NCI-H1436 treated with DMSO at 0.1 percent for 48 hours (cell line): ENCODE data around the gene TTC31.

ENCODE experiments used
- DNase-seq: peaks from one replicate; lab custom pipeline; 2025; lab: John Stamatoyannopoulos, UW

Gene TTC31

DNA sequence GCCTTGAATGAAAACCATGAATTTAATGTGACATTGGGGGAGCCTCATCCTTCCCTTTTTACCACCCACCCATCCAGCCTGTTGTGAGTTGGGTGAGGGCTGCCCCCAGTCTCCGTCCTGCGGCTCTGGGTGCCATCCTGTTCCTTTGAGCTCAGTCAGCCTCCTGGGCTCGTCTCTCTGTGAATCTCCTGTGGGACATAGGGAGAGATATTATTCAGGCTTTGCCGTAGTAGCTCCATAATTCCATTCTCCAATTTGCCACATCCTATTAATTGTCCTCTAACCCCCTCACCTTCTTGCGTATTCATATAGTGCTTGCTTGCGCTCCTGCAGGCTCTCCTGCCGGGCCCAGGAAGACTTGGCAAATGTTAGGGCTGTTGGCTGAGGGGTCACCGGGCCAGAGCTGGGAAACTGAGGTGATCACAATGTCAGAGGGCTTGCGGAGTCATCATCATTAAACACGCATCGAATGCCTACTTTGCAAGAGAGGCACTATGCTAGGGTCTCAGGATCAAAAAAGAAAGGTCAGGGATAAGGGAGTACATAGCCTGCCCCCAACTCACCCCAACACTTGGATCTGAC is 43.9 kb downstream of the TTC31 start:
- no peak for DNase-seq

DNA sequence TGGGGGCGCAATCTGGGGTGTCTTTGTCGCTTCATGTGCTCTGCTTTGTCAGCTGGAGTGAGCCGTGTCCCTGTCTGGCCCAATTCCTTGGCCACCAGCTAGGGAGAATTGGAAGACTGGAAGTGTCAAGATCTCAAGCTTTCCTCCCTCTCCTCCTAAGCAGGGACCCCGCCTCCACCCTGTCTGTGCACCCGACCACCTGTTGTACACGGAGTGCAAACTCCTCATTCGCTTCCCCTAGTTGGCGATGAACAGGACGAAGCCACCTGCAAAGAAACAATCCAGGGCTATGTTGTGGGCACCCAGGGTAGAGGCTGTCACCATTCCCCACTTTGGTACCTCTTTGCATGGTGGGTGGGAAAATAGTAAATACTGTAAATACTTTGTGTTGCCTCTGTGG is 44.9 kb downstream of the TTC31 start:
- no peak for DNase-seq

DNA sequence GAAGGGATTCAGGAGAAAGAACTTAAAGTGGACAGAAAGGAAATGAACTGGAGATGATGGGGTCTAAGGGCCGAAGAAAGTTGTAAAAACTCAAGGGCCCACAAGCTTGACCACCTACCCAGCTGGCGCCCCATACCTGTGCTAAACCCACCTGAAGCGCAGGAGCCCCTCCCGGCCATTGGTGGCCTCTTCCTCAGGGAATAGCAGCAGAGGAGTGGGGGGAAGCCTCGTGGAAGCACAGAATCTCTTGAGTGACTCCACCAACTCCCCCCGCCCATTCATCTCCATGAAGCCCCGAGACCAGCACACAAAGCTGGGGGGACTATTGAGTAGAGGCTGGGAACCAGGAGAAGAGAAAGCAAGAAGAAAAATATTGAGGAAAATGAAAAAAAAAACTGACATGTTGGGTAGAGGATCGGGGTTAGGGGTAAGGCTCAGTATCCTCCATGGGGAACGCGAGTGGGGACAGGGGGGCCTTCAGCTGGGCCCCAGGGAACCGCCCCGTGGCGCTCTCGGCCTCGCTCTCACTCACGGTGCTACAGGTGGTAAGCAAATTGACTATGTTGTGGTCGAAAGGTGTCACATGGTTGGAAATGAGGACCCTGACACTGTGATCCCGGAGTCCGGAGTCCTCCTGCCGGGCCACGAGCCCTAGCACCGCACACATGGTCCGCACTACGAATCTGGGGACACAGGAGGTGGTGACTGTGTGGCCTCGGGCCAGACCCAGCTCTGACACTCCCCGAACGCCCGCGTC is 45.9 kb downstream of the TTC31 start:
- no peak for DNase-seq

DNA sequence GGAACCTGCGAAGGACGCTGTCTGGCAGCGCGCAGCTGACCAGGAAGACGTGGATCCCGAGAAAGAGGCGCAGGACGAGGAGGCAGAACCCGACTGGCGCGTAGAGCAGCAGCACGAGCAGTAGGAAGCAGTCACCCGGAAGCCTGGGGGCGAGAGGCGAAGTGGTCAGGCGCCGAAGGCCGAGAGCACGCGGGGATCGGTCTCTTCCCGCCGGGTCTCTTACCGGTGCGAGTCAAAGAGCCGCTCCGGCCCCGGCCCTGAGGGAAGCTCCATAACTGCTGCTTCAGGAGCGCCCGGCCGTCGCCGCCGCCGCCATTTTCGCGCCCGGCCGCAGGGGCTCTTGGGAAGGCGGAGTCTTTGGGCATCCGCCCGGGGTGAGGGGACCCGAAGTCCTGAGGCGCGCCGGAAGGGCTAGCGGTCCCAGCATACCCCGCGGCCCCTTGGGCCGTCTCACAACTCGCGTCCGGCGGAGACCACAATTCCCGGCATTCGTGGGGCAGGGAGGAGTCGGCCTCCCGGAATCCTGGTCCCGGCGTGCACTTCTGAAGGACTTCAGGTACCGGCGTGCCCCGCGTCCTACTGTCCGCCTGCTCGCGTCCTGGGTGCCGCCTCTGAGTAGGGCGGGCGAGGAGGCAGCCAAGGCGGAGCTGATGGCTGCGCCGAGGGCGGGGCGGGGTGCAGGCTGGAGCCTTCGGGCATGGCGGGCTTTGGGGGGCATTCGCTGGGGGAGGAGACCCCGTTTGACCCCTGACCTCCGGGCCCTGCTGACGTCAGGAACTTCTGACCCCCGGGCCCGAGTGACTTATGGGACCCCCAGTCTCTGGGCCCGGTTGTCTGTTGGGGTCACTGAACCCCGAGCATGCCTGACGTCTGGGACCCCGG is 46.7 kb downstream of the TTC31 start, which contains the start of the genes AUP1 and HTRA2:
AUP1 (minus strand) TSS at position 350 of the 882 bp plus-strand sequence; CDS start at position 273, 77 bp downstream.
HTRA2 (plus strand) TSS at position 577 of the 882 bp plus-strand sequence; CDS start at position 651, 74 bp downstream.
- peak; percentile 91 for DNase-seq

- no peak for DNase-seq
These were observed 47.6 kb downstream of the TTC31 start for GRCh38 chr2:74530239-74531187.

DNA sequence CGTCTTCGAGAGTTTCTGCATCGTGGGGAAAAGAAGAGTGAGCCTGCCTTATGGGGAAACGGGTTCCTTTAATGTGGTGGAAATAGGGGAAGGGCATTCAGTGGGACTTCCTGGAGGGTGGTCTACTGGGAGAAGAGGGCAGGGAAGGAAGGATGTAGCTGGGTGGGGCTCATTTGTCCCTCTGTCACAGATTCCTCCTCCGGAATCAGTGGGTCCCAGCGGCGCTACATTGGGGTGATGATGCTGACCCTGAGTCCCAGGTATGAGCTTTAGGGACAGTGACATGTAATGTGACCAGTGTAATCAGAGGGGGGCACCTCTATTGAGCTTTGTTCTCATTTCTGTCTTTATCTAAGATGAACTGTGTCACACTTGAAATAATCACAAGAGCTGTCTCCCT is 48.8 kb downstream of the TTC31 start:
- DNase-seq: no peak

- DNase-seq: no peak
These were observed 49.3 kb downstream of the TTC31 start for GRCh38 chr2:74532222-74532621.

- no peak for DNase-seq
These were observed 50.6 kb downstream of the TTC31 start for GRCh38 chr2:74533464-74533863.

GRCh38 chr2:74534411-74534810 is 51.5 kb downstream of the TTC31 start:
- no peak for DNase-seq

DNA sequence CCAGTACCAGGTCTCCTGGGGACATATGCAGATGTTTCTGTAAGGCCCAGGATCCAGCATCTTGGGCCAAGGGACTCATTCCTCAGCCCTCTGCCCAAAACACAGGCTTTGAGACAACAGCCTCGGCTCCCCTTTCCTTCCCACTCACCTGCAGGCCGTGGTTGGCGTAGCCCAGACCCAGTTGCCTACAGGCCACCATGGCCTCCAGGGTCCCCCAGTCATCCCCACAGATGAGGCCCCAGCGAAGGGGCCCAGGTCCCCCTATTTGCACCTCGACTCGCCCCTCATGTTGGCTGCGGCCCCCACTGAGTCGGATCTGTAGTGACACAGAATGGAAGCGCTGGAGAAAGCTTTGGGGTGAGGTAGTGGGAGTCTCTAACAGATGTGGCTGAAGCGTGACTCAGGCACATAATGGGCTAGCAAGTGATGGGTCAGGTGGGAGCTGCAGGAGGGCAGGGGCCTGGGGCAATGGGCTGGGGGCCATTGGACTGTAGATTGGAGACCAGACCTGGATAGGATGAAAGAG is 52.6 kb downstream of the TTC31 start:
- DNase-seq: no peak

GRCh38 chr2:74536166-74536950 is 53.5 kb downstream of the TTC31 start:
- no peak for DNase-seq

DNA sequence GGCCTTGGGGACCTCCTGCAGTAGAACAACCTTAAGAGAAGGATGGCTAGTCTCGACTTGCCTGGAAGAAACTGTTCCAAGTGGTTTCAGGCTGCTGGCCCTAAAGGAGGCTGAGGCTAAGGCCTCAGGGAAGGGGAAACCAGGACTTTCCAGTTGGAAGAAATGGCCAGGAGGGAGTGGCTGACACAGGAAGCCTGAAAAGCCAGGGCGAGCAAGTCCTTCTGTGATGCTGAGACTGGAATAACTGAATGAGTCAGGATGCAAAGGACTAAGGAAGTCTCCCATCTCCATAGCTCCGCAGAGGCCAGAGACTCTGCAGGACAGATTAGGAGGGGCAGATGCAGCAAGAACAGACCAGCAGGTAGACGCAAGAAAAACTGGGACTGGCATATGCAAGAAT is 54.3 kb downstream of the TTC31 start:
- no peak for DNase-seq

DNA sequence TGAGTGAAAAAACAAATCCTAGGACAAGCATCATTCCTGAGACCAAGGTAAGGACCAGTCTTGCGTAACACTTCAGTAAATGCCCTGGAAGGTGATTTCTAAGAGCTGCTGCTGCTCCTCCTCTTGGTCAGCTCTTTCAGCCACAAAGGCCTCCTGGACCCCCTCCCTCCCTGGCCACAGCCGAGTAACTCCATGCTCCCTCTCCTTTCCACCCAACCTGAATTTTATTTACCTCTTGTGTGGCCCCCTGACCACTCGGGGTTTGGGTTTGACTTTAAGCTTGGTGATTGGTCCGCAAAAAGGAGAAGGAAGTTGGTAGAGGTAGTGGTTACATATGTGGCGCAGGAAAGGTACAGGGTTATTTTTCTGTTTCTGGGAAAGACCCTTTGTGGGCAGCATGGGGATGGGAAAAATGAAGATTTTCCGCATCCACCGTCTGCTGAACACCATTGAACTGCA is 56.0 kb downstream of the TTC31 start:
- no peak for DNase-seq

- no peak for DNase-seq
These were observed 57.4 kb downstream of the TTC31 start for GRCh38 chr2:74540291-74540690.

DNA sequence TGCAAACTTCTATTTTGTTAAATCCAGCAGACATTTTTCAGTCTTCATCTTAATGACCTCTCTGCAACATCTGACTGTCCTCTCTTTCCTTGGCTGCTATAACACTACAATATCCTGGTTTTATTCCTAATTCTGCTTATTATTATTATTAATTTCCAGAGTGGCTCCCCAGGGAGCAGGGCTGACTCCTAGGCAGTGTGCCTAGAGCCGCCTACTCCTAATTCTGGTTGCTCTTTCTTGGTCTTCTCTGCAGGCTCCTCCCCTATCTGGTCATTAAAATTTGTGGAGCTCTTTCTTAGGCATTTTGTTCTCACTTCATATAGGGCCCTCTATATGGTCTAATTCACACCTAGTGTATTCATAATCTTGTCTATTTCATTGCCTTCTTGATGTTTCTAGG is 60.1 kb downstream of the TTC31 start:
- no peak for DNase-seq
